GM18502 (cell line): ENCODE measurements around the gene NEDD4.
"Not testable (repeated sequence)": the region's sequence is repeated elsewhere in the genome, so short reads cannot be mapped to it uniquely, and the experiment has no call there.

ENCODE experiments used
- ATAC-seq: cut with Tn5 transposase; IDR thresholded peaks from one replicate; pipeline ENCODE4 v1.9.1; 2021; ENCODE audit warnings: mild to moderate bottlenecking; ENCODE audit not compliant: unreplicated experiment, poor library complexity

Gene NEDD4

DNA sequence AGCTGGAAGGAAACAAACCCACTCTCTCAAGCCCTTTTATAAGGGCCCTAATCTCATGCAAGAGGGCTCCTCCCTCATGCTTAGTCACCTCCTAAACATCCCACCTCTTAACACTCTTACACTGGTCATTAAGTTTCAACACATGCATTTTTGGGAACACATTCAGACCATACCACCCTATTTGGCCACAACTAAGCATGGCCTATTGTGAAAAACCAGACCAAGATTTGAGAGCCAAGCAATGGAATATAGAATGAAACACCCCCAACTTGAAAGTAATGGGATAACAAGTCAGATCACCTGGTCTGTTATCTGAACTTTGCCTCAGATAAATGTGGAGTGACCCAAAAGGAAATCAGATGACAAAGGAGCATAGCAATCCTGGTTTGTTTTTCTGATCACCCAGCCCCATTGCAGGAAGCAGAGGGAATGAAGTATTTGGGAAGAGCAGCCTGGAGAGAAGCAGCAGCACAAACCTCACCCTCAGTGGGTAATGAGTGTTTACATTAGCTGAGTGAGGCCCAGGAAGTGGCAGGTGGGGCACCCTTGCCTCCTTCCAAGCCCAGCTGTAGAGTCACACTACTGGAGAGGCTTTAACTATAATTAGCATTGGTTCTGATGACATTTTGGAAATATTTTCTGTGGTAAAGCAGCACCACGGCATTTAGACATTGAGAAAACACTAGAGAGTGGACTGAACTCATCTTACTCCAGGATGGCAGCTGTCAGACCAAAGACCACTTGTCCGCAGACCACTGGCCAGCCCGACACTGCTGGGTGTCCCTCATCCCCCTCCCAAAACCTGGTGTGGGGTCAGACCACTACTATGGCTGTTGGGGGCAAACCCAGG, 201.6 kb downstream of the NEDD4 start:
- ATAC-seq, result no peak

DNA sequence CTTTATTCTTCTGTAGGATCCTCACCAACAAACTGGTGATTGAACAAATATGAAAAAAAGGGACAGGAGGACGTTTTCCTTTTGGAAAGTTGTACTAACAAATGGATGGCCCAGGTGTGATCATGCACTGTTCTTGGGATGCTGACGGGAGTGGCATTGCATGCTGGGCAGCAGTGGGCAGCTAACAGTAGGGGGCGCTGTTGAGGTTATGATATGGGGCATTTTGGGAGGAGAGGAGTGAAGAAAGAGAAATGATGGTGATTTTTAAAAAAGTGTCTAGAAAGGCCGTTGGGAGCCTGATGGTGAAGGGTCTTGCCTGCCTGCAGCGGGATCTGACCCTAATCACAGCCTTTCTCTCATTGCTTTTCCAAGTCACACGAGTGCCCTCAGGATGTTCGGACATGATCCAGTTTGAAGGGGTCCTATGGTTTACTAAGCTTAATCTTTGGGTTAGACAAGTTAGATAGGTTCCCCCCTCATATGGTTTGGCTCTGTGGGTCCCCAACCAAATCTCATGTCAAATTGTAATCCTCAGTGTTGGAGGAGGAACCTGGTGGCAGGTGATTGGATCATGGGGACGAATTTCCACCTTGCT, 204.2 kb downstream of the NEDD4 start:
- ATAC-seq, result no peak

DNA sequence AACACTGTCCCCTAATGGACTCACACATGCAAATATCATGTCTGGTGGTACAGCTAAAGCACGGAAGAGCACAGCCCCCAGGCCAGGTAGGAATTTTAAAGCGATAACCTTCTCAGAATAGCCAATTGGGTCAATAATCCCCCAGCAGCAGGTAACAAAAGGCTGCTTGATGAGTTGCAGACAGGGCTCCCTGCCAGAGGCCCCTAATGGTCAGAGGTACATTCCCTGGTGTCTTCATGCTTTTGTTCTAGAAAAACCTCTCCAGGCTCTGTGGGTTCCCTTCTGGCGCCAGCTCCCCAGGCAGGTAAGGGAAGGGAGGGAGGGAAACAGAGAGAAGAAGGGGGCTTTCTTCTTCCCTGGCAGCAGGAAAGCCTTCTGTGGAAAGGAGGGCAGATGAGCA, 207.1 kb downstream of the NEDD4 start:
- ATAC-seq, result no peak

DNA sequence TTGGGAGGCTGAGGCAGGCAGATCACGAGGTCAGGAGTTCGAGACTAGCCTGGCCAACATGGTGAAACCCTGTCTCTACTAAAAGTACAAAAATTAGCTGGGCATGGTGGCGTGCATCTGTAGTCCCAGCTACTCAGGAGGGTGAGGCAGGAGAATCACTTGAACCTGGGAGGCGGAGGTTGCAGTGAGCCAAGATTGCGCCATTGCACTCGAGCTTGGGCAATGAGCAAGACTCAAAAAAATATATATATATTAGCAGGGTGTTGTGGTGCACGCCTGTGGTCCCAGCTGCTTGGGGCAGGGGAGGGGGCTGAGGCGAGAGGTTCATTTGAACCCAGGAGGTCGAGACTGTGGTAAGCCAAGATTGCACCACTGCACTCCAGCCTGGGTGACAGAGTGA, 207.8 kb downstream of the NEDD4 start:
- not testable (repeated sequence) for ATAC-seq

DNA sequence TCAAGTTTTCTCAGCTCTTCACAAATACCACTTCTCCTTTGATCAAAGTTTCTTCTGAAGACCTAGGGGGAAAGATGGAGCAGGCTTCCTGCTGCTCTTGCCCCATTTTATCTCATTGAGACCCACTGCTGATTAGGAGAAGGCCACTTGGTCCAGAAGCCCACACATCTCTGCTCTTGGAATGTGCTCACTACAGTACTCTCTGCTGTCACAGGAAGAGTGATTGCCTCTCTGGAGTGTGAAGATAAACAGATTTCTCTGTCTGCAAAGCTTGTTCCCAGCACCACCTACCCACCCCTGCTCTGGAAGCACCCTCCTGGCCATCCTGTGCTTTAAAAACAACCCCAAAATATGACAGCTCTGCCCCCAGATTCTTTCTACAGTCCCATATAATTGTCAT, 209.1 kb downstream of the NEDD4 start:
- ATAC-seq, result no peak

DNA sequence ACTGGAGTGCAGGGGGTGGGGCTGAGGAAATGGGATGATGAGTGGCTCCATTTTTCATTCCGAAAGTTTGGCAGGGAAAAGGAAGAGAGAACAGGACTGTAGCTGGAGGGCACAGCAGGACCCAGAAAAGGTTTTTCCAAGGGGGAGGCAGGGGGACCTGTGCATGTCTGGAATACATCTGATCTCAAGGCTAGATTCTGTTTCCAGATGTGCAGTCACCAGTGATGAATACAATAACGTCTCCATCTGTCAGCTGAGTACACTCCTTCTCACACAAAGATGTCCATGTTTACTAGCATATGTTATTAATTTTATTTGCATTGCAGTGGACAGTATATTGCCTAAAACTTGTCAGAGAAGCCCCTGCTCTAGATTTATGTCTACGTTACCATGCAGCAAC, 210.5 kb downstream of the NEDD4 start:
- no peak for ATAC-seq

DNA sequence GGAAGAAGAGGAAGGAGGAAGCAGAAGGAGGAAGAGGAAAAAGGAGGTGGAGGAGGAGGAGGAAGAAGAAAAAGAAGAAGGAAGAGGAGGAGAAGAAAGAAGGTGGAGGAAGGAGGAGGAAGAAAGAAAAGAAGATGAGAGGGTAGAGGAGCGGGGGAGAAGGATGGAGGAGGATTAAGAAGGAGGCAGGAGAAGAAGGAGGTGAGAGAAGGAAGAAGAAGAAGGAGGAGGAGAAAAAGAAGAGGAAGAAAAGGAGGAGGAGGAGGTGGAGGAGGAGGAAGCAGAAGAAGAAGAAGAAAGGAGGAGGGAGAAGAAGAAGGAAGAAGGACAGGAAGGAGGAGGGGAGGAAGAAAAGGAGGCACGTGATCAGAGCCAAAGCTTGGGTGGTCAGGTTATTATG, 213.1 kb downstream of the NEDD4 start:
- no peak for ATAC-seq

DNA sequence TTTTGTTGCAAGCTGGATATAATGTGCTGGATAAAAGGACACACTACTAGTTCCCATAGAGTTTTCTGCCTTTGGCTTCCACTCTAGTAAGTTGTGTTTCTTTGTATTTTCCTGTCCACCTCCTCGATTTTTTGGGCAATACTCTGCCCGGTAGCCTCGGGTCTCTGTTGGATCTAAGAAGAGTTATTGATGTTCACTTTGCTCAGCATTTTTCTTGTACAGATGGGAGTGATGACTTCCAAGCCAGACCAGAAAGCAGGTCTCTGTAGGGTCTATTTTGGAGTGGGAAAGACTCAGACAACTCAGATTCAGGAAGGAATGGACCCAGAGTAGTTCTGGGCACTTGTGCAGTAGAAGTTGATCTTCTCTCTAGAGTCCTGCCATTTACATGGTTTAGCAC, 214.5 kb downstream of the NEDD4 start:
- no peak for ATAC-seq
